Naive B cell (primary cell): ENCODE measurements around the gene CYYR1. TPM values are rescaled to one million over a fixed set of nuclear protein-coding genes. Genes with fewer than 3 reads are reported as not detected.

Experiments used
- ATAC-seq, 2 donors: fragments of 150-1000 bp; cut with Tn5 transposase; 2 replicates each; pipeline ENCODE4 v1.10.0; 2021; ENCODE audit warnings: low read depth in 2 of 2, mild to moderate bottlenecking in 2 of 2, moderate library complexity in 2 of 2
- DNase-seq: peaks from one replicate; pipeline ENCODE4 v3.0.0; 2022
- H3K27ac Mint-ChIP-seq, 6 donors: one replicate each; pipeline ENCODE4 v1.8.0; 2020 to 2022; ENCODE audit warnings: mild to moderate bottlenecking in 6 of 6, mixed read lengths in 6 of 6, moderate library complexity in 5 of 6, inconsistent platforms in 2 of 6
- H3K27me3 Mint-ChIP-seq, 3 donors: one replicate each; pipeline ENCODE4 v1.8.0; 2021 to 2022; ENCODE audit warnings: mixed read lengths in 3 of 3, mild to moderate bottlenecking in 1 of 3
- H3K36me3 Mint-ChIP-seq, 2 donors: one replicate each; pipeline ENCODE4 v1.8.0; 2020 to 2022; ENCODE audit warnings: mixed read lengths in 2 of 2, inconsistent platforms in 1 of 2, mild to moderate bottlenecking in 1 of 2
- H3K4me1 Mint-ChIP-seq, 3 donors: one replicate each; pipeline ENCODE4 v1.8.0; 2020 to 2022; ENCODE audit warnings: mixed read lengths in 3 of 3, inconsistent platforms in 1 of 3, mild to moderate bottlenecking in 1 of 3, moderate library complexity in 1 of 3
- H3K4me3 Mint-ChIP-seq, 8 donors: one replicate each; pipeline ENCODE4 v1.8.0; 2020 to 2022; ENCODE audit warnings: mild to moderate bottlenecking in 8 of 8, mixed read lengths in 8 of 8, moderate library complexity in 8 of 8, inconsistent platforms in 2 of 8
- H3K9me3 Mint-ChIP-seq, 7 donors: one replicate each; pipeline ENCODE4 v1.8.0; 2020 to 2022; ENCODE audit warnings: mixed read lengths in 7 of 7, mild to moderate bottlenecking in 5 of 7, inconsistent platforms in 2 of 7, moderate library complexity in 1 of 7
- polyA plus RNA-seq, 6 donors: library from polyadenylated mRNA; unstranded; fragments of 300-500 nt; fragmentation: Illumina TruSeq; gene quantifications; one replicate each; pipeline ENCODE4 v1.2.3, GENCODE V29; 2021; ENCODE audit warnings: low read depth in 6 of 6

Gene CYYR1
- polyA plus RNA-seq, 6 donors from 2014 or later = not detected

DNA sequence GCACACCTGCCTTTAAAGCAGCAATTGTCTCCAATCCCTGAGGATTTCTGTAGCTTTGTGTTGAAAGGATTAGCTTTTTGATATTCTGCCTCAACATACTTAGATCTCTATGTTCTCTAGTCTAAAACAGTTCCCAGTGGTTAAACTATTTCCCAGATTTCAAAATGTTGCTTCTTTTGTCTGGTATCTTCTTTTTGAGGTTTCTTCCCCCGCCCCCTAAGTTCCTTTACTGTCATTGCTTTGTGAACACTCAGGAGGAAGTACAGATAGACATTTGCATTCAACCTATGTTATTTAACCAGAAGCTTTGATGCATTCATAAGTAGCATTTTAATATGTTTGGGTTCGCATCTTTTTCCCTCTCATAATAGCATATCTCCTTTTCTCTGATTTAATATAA lies 33.5 kb downstream of the CYYR1 start:
- Mint-ChIP-seq H3K4me3 (no peak overlapping the region), H3K36me3 (no peaks in the 10 kb centered on the region), H3K27me3 (no peaks in the 10 kb centered on the region), H3K27ac (no peak overlapping the region), H3K9me3 (peaks cover 0 to 3% (median 0%) of the 10 kb centered on the region in 7 donors), H3K4me1 (no peaks in the 10 kb centered on the region)
- no peak for ATAC-seq
- DNase-seq = no peak

DNA sequence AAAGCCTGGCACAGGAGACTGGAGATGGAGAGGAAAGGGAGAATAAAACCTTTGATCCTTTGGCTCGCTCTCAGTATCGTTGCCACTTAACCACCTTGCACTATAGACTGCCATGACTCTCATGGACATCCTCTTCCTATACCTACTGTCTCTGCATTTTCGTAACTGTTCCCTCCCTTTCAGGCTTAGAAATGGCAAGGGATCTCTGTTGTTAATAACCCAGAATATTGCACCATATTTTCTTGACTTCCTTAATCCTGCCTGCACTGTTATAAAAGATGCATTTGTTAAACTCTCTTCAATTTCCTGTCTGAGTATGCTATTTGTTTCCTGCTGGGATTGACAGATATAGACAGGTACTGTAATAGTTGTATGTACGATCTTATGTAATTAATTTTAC lies 38.6 kb downstream of the CYYR1 start:
- Mint-ChIP-seq H3K9me3 (peaks cover 0 to 4% (median 0%) of the 10 kb centered on the region in 7 donors), H3K27ac (peak overlapping the region in 1 of 6 donors; percentile 2), H3K4me3 (no peak overlapping the region), H3K4me1 (no peaks in the 10 kb centered on the region), H3K27me3 (no peaks in the 10 kb centered on the region), H3K36me3 (no peaks in the 10 kb centered on the region)
- ATAC-seq (no peak), DNase-seq (no peak)

DNA sequence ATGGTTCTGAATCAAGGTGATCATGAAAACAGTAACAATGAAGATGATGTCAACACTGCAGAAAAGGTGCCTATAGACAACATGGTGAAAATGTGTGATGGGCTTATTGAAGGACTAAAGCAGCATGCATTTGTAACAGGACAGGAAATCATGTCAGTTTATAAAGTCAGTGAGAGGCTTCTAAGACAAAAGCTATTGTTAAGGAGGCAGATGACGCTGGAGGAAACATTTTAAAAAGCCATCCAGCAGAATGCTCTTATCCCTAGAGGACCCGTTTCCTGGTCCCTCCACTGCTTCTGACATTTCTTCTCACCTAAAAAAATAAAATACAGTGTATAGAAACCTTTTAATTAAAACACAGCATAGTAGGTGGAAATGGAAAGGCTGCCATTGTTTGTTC lies 40.9 kb downstream of the CYYR1 start:
- Mint-ChIP-seq H3K27ac (no peak overlapping the region), H3K4me1 (no peaks in the 10 kb centered on the region), H3K4me3 (no peak overlapping the region), H3K36me3 (no peaks in the 10 kb centered on the region), H3K27me3 (no peaks in the 10 kb centered on the region), H3K9me3 (peaks cover 0 to 4% (median 0%) of the 10 kb centered on the region in 7 donors)
- DNase-seq (no peak), ATAC-seq (no peak)

DNA sequence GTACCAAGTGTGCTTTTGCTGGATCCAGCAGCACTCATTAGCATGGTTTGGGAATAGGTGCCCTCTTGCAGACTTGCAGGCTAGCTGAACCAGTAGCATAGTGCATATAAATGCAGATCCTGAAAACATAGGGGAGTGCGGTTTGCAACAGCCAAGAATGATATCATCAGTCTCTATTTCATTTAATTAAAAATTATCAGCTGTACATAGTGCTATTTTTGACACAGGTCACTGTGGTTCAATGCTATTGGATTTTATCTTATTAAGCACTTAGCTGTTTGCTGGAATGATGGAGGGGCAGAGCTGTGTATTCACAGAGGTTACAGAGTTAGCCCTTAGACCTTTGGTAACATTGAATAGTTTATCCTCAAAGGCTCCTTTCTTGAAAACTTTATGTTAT lies 43.6 kb downstream of the CYYR1 start:
- DNase-seq (no peak), ATAC-seq (no peak)
- Mint-ChIP-seq H3K4me1 (no peaks in the 10 kb centered on the region), H3K4me3 (no peak overlapping the region), H3K36me3 (no peaks in the 10 kb centered on the region), H3K27ac (no peak overlapping the region), H3K9me3 (peaks cover 0 to 9% (median 0%) of the 10 kb centered on the region in 7 donors), H3K27me3 (no peaks in the 10 kb centered on the region)

DNA sequence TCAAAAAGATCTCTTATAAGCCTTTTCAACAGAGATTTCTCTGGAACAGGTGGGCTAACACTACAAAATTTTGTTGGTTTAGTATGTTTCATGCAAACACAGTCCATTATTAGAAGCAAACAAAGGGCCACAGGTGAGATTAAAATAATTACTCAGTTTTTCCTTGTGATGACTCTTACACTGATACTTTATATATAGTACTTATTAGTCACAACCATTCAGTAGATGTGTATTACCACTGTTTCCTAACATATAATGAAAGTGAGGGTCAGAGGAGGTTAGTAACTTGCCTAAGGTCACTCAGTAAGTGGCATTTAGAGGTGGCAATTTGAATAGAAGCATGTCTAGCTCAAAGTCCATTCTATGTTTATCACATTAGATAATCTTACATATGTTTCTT lies 44.2 kb downstream of the CYYR1 start:
- Mint-ChIP-seq H3K27ac (no peak overlapping the region), H3K36me3 (no peaks in the 10 kb centered on the region), H3K4me1 (no peaks in the 10 kb centered on the region), H3K4me3 (no peak overlapping the region), H3K9me3 (peaks cover 0 to 9% (median 0%) of the 10 kb centered on the region in 7 donors), H3K27me3 (no peaks in the 10 kb centered on the region)
- no peak for DNase-seq
- no peak for ATAC-seq

DNA sequence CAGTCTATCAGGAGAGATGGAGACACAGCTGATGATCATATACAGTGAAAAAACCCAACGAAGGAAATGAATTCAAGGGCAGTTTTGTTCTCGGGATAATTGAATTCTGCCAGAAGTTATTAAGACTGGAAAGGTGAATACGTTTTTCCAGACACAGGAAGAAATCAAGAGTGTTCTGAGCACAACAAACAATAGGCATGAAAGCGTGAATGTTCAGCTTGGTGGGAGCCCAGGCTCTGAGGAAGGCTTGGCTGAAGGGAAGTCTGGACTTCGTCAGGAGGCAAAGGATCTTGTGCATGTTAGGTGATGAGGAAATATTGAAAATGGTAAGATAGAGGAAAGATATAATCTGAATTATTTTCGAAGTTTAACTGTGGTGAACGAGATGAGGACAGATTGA lies 50.4 kb downstream of the CYYR1 start:
- no peak for ATAC-seq
- H3K4me3 Mint-ChIP-seq = no peak overlapping the region
- peaks cover 0 to 4% (median 0%) of the 10 kb centered on the region in 3 donors for H3K27me3 Mint-ChIP-seq
- no peaks in the 10 kb centered on the region for H3K4me1 Mint-ChIP-seq
- DNase-seq = no peak
- H3K36me3 Mint-ChIP-seq = no peaks in the 10 kb centered on the region
- no peak overlapping the region for H3K27ac Mint-ChIP-seq
- H3K9me3 Mint-ChIP-seq = peaks cover 0 to 14% (median 7%) of the 10 kb centered on the region in 7 donors

DNA sequence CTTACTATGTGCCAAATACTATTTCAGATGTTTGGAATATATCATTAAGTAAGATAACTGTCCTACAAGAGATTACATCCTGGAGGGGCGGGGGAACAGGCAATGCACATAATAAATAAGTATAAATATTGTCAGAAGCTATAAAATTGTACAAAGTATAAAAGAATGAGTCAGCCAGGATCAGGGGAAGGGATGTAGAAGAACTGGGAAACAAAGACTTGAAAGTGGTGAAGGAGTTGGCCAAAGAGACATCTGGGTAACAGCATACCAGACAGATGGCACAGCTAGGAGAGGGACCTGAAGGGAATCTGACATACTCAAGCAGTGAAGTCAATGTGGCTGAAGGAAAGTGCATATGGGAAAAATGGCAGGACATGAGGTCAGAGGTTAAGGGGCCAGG lies 53.9 kb downstream of the CYYR1 start:
- DNase-seq (no peak), ATAC-seq (no peak)
- Mint-ChIP-seq H3K27ac (no peak overlapping the region), H3K36me3 (no peaks in the 10 kb centered on the region), H3K27me3 (peaks cover 0 to 4% (median 0%) of the 10 kb centered on the region in 3 donors), H3K9me3 (peaks cover 0 to 10% (median 7%) of the 10 kb centered on the region in 7 donors), H3K4me1 (no peaks in the 10 kb centered on the region), H3K4me3 (no peak overlapping the region)

DNA sequence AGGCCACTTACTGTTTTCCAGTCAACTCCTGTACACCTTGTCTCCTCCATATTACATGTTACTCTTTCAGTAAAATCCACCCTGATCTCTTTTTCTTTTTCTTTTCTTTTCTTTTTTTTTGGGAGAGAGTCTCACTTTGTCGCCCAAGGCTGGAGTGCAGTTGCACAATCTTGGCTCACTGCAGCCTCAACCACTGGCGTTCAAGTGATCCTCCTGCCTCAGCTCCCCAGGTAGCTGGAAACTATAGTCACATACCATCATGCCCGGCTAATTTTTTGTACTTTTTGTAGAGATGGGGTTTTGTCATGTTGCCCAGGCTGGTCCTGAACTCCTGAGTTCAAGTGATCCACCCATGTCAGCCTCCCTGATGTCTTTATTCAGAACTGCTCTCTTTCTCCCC lies 57.8 kb downstream of the CYYR1 start:
- Mint-ChIP-seq H3K27me3 (peaks cover 0 to 4% (median 0%) of the 10 kb centered on the region in 3 donors), H3K27ac (no peak overlapping the region), H3K4me3 (no peak overlapping the region), H3K4me1 (no peaks in the 10 kb centered on the region), H3K9me3 (peaks cover 0 to 8% (median 5%) of the 10 kb centered on the region in 7 donors), H3K36me3 (no peaks in the 10 kb centered on the region)
- DNase-seq = no peak
- ATAC-seq = no peak

DNA sequence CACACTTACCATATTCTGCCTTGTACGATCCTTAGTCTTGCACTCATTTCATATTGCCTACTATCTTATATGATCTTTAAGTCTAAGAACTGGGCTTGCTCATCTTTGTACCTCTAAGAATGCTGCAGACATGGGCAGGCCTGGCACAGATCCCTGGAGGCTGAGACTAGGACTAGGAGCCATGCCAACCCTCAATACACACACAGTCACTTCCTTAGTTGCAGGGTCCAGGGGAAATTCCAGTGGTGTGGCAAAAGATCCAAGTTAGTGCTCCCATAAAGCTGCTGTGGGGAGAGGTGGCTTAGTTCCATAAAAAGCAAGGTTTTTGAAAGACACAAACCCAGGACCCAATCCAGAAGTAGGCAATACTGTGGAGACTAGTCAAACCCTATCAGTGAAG lies 59.9 kb downstream of the CYYR1 start:
- H3K36me3 Mint-ChIP-seq = no peaks in the 10 kb centered on the region

DNA sequence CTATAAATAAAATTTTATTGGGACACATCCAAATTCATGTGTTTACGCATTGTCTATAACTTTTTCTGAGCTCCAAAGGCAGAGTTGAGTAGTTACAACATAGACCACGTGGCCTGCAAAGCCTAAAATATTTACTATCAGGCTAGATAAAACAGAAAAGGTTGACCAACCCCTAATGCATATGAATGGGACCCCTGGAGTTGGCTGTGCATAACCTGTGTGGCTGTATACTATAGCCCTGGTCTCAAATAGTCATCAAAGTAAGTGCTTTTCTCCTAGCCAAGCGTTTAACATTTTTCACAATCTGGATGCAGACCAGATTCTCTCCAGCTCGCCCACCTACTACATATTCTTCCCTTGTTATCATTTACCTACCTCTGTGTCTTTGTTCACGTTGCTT lies 60.4 kb downstream of the CYYR1 start:
- ATAC-seq (no peak), DNase-seq (no peak)
- no peak overlapping the region for H3K27ac Mint-ChIP-seq
- no peaks in the 10 kb centered on the region for H3K9me3 Mint-ChIP-seq
- no peaks in the 10 kb centered on the region for H3K27me3 Mint-ChIP-seq
- H3K4me1 Mint-ChIP-seq = no peaks in the 10 kb centered on the region
- H3K4me3 Mint-ChIP-seq = no peak overlapping the region
- H3K36me3 Mint-ChIP-seq = no peaks in the 10 kb centered on the region

More for the DNA sequence above, 59.9 kb downstream of the CYYR1 start:
- Mint-ChIP-seq H3K9me3 (peaks cover 0 to 4% (median 0%) of the 10 kb centered on the region in 7 donors), H3K4me1 (no peaks in the 10 kb centered on the region), H3K27me3 (no peaks in the 10 kb centered on the region), H3K4me3 (no peak overlapping the region), H3K27ac (no peak overlapping the region)
- DNase-seq = no peak
- no peak for ATAC-seq

DNA sequence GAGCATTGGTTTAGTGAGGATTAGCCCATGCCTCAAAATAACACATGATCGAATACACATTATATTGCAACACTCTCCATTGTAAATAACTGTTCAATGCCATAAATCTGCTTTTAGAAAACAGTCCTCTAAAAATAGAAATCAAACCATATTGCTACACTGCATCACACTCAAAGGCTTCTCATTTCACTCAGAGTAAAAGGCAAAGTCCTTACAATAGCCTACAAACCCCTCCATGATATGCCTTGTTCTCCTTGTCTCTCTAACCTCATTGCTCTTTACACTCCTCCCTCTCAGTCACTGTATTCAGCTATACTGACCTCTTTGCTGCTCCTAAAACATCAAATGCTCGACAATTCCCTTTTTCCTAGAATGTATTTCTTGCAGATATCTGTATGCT lies 64.2 kb downstream of the CYYR1 start:
- H3K9me3 Mint-ChIP-seq = no peaks in the 10 kb centered on the region
- no peaks in the 10 kb centered on the region for H3K4me1 Mint-ChIP-seq
- DNase-seq (no peak), ATAC-seq (no peak)
- no peak overlapping the region for H3K27ac Mint-ChIP-seq
- peak overlapping the region in 1 of 8 donors; percentile 30 for H3K4me3 Mint-ChIP-seq
- H3K36me3 Mint-ChIP-seq = no peaks in the 10 kb centered on the region
- no peaks in the 10 kb centered on the region for H3K27me3 Mint-ChIP-seq

DNA sequence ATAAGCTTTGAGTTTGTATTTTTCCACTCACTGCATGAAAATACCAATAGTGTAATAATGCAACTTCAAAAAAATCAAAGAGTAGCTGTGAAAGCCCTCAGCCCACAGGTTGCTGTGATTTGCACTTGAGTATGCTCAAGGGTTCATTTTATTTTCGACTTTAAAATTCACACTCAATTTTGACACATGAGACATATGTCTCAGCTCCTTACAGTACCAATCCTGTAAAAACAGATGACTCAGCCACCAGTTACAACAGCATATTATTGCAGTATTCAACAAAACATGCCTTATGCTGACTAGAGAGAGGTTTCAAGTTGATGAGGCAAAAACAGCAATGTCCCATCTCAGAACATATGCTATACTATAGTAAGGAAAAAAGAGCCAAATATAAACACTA lies 66.1 kb downstream of the CYYR1 start:
- no peak for DNase-seq
- Mint-ChIP-seq H3K36me3 (no peaks in the 10 kb centered on the region), H3K4me1 (no peaks in the 10 kb centered on the region), H3K4me3 (no peak overlapping the region), H3K27ac (no peak overlapping the region), H3K9me3 (no peaks in the 10 kb centered on the region), H3K27me3 (no peaks in the 10 kb centered on the region)
- no peak for ATAC-seq

DNA sequence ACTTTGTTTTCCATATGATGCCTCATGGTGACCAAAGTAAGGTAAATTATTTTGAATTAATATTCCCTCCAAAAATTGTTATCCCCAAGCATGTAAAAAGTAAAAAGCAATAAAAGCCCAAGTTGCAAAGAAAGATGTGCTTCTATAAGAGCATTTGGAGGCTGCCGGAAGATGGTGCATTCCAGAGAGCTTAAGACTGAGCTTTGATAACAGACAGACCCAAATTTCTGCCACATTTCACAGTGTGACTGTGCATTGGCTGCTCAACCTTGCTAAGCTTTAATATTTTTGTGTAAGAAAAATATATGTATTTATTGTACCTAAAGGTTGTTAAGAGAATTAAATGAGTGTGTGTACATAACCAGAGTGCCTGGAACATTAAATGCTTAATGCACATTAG lies 67.9 kb downstream of the CYYR1 start:
- ATAC-seq = no peak
- Mint-ChIP-seq H3K27me3 (no peaks in the 10 kb centered on the region), H3K36me3 (no peaks in the 10 kb centered on the region), H3K4me1 (no peaks in the 10 kb centered on the region), H3K27ac (no peak overlapping the region), H3K9me3 (no peaks in the 10 kb centered on the region), H3K4me3 (no peak overlapping the region)
- no peak for DNase-seq

DNA sequence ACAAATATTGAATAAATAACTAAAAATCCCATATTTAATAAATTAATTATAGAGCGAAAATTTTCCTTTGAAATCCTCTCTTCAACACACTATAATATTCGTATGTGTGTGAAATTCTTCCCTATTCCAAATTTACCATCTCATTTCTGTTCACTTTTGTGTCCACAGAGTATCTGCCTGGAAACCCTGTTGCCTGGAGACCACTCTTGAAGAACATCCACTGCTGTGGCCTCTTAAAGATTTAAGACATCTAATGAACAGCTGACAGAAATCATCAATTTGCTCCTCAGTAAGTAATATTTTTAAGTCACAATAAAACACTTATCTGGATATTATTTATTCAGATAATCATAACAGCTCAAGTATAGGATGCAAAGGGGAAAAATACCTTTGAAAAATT lies 69.7 kb downstream of the CYYR1 start:
- Mint-ChIP-seq H3K4me3 (no peak overlapping the region), H3K27me3 (no peaks in the 10 kb centered on the region), H3K36me3 (no peaks in the 10 kb centered on the region), H3K27ac (no peak overlapping the region), H3K9me3 (peaks cover 0 to 13% (median 4%) of the 10 kb centered on the region in 7 donors), H3K4me1 (peaks cover 0 to 1% (median 0%) of the 10 kb centered on the region in 3 donors)
- ATAC-seq (no peak), DNase-seq (no peak)

DNA sequence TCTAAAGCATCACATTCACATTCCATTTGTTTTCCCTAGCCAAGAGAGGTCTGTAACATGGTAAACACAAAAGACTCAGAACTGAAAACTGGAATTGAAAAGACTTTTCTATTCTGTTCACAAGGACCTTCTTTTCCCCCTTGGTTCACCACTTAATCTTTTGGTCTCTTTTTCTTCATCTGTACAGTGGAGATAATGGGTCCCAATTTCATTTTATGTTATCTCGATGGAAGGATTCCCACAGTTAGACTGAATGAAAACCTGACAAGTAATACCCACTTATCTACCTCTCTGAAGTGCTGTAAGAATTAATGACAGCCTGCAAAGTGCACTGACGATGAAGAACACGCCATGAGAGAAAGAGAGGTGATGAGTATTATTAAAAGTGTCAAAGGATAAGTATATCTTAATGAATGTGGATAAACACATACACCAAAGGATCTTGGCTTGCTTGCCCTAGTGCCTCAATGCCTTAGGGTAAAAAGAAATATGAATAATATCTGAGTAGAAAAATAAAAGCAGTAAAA lies 71.5 kb downstream of the CYYR1 start:
- no peak overlapping the region for H3K4me3 Mint-ChIP-seq
- H3K27ac Mint-ChIP-seq = no peak overlapping the region
- H3K27me3 Mint-ChIP-seq = no peaks in the 10 kb centered on the region
- no peak for ATAC-seq
- peaks cover 0 to 1% (median 0%) of the 10 kb centered on the region in 3 donors for H3K4me1 Mint-ChIP-seq
- H3K9me3 Mint-ChIP-seq = peaks cover 0 to 18% (median 5%) of the 10 kb centered on the region in 7 donors
- no peak for DNase-seq
- no peaks in the 10 kb centered on the region for H3K36me3 Mint-ChIP-seq
